LNCaP clone FGC (cell line): ENCODE data around the gene TMCC3.

Experiments
- DNase-seq: peaks from one replicate; pipeline ENCODE4 v3.0.0-alpha.2; 2011; ENCODE audit warnings: low read depth
- H3K4me3 ChIP-seq: 2 replicates; pipeline ENCODE4 v1.5.1; 2011; ENCODE audit warnings: mild to moderate bottlenecking, low read depth, low read length, control low read depth
- CTCF ChIP-seq: IDR thresholded peaks from 2 replicates; pipeline ENCODE4 v1.5.1; 2012; ENCODE audit warnings: mild to moderate bottlenecking; ENCODE audit not compliant: control insufficient read depth, insufficient read depth; ENCODE audit errors: extremely low read depth

The TMCC3 gene

DNA sequence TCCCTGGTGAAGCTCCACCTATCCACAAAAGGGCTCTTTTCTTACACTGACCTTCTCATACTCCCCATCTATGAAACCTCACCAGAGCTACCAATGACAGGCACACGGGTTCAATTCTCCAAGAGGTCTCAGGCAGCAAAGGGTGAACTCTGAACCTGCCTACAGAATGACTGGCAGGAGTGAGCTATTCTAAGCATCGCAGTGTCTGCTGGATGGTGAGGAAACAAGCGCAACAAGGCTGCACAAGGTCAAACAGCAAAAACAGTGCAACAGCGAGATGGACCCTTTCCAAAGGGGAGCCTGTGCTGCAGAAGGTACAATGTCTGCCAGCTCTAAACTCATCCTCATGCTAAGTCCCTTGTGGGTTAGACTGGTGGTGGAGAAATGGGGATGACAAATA lies 22.0 kb downstream of the TMCC3 start:
- no peak for TF ChIP-seq CTCF
- no peak overlapping the region for H3K4me3 ChIP-seq
- no peak for DNase-seq

- no peak for DNase-seq
- no peak overlapping the region for H3K4me3 ChIP-seq
- TF ChIP-seq CTCF: no peak
These were observed 24.8 kb downstream of the TMCC3 start for GRCh38 chr12:94625531-94625930.

DNA sequence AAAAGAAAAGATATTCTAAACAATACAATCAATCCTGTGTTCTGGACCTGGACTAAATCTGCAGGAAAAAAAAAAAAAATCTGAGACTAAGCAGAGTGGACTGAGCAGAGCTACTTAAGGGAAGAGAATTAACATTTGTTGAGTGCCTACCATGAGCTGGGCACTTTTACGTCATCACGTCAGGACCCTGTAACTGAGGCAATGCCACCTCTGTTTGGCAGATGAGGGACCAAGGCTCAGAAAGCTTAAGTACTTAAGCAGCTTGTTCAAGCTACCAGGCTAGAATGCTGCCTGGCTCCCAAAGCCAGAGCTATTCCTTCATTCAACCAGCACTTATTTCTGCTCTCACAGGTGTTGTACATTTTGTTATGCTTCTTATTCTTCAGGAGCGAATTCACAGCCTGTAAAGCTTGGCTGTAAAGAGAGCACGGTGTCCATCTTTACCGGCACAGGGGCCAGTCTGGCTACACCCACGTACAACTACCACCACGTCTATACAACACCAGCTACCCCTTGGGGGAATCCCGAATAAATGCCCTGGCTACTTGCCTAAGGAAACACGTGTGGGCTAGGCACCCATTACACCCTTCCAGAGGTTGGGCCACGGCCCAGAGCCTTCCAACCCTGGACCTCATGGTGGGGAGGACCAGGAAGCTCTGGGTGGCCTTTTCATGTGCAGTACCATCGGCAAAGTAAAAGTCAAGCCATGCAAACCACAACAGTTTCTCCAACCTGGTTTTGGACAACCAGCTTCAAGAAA lies 27.0 kb downstream of the TMCC3 start:
- H3K4me3 ChIP-seq: no peak overlapping the region
- no peak for TF ChIP-seq CTCF
- no peak for DNase-seq

- H3K4me3 ChIP-seq: no peak overlapping the region
- DNase-seq: peak; percentile 63
- TF ChIP-seq CTCF: no peak
These were observed 27.9 kb downstream of the TMCC3 start for GRCh38 chr12:94622475-94622874.

- H3K4me3 ChIP-seq: no peak overlapping the region
- DNase-seq: no peak
- no peak for TF ChIP-seq CTCF
These were observed 28.5 kb downstream of the TMCC3 start for GRCh38 chr12:94621662-94622359.

DNA sequence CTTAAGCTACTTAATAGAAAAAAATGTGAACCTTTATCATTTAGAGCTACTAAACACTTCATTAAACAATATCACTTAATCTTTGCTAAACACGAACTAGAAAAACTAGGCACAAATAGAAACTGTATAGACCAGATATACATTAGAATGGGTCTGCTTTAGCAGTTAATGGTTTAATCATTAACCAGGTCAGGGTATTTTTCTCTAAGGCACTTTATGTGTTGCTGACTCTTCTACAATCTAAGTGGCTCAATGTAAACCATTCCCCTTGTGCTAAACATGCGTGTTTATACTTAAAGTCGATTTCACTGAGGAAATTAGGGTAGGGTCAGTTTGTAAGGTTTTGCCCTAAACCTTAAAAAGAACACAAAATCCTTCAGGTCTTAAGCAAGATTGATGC lies 29.7 kb downstream of the TMCC3 start:
- DNase-seq: no peak

More for the DNA sequence above, 29.7 kb downstream of the TMCC3 start:
- no peak for TF ChIP-seq CTCF
- H3K4me3 ChIP-seq: no peak overlapping the region
